Keratinocyte (primary cell): ENCODE results near the gene UBE2V1. TPM values are rescaled to one million over a fixed set of nuclear protein-coding genes. Genes with fewer than 3 reads are reported as not detected.

Experiments
- DNase-seq: peaks from one replicate; pipeline ENCODE4 v3.0.0-alpha.2; 2011; ENCODE audit warnings: low read depth, missing footprints, low spot score
- FAIRE-seq: peaks from 2 replicates; lab custom pipeline; 2011; peaks lifted over from hg19 to GRCh38; lab: Jason Lieb, UNC
- H2AFZ ChIP-seq: 2 replicates; pipeline ENCODE4 v1.6.0; 2012; ENCODE audit warnings: low read length, control low read depth, inconsistent platforms; ENCODE audit not compliant: control insufficient read depth
- H3K27ac ChIP-seq: 2 replicates; pipeline ENCODE4 v1.5.1; 2011; ENCODE audit warnings: low read length; ENCODE audit not compliant: control insufficient read depth, insufficient read depth
- H3K27me3 ChIP-seq: 3 replicates; pipeline ENCODE4 v1.6.0; 2011; ENCODE audit warnings: low read length; ENCODE audit not compliant: control insufficient read depth, insufficient read depth; ENCODE audit errors: extremely low read depth
- H3K36me3 ChIP-seq, 2 experiments: 2 replicates in 1 of 2; 3 replicates in 1 of 2; pipeline ENCODE4 v1.5.1; 2011; ENCODE audit warnings: low read length in 2 of 2, mild to moderate bottlenecking in 1 of 2; ENCODE audit not compliant: control insufficient read depth in 2 of 2, insufficient read depth in 2 of 2; ENCODE audit errors: extremely low read depth in 1 of 2
- H3K4me1 ChIP-seq: 3 replicates; pipeline ENCODE4 v1.5.1; 2011; ENCODE audit warnings: low read length; ENCODE audit not compliant: control insufficient read depth, insufficient read depth; ENCODE audit errors: extremely low read depth
- H3K4me2 ChIP-seq: 3 replicates; pipeline ENCODE4 v1.6.0; 2011; ENCODE audit warnings: low read depth, low read length; ENCODE audit not compliant: control insufficient read depth, insufficient read depth; ENCODE audit errors: extremely low read depth
- H3K4me3 ChIP-seq, 3 experiments: fragments of 200-600 bp in 1 of 3; sonication (generic) in 1 of 3; 2 replicates in 2 of 3; 3 replicates in 1 of 3; pipeline ENCODE4 v1.5.1; 2011 to 2016; ENCODE audit warnings: low read length in 3 of 3, mild to moderate bottlenecking in 3 of 3, control low read depth in 2 of 3, inconsistent platforms in 1 of 3, low read depth in 1 of 3, mixed read lengths in 1 of 3, mixed run types in 1 of 3, moderate library complexity in 1 of 3; ENCODE audit not compliant: control insufficient read depth in 2 of 3, insufficient read depth in 2 of 3; ENCODE audit errors: extremely low read depth in 1 of 3
- H3K79me2 ChIP-seq: 2 replicates; pipeline ENCODE4 v1.6.0; 2012; ENCODE audit warnings: low read length; ENCODE audit not compliant: control insufficient read depth, insufficient read depth
- H3K9ac ChIP-seq: 3 replicates; pipeline ENCODE4 v1.6.0; 2011; ENCODE audit warnings: low read length; ENCODE audit not compliant: control insufficient read depth, insufficient read depth; ENCODE audit errors: extremely low read depth
- H3K9me1 ChIP-seq: 3 replicates; pipeline ENCODE4 v1.6.0; 2011; ENCODE audit warnings: low read length; ENCODE audit not compliant: control insufficient read depth, insufficient read depth; ENCODE audit errors: extremely low read depth
- H3K9me3 ChIP-seq: 2 replicates; pipeline ENCODE4 v1.5.1; 2012; ENCODE audit warnings: low read depth, low read length; ENCODE audit not compliant: control insufficient read depth
- H4K20me1 ChIP-seq: 3 replicates; pipeline ENCODE4 v1.6.0; 2011; ENCODE audit warnings: low read length; ENCODE audit not compliant: control insufficient read depth, insufficient read depth; ENCODE audit errors: extremely low read depth
- CTCF ChIP-seq, 3 experiments: IDR thresholded peaks in 1 of 3; conservative IDR thresholded peaks in 1 of 3; optimal IDR thresholded peaks in 1 of 3; 2 replicates in 2 of 3; 3 replicates in 1 of 3; pipeline versions ENCODE3 to v1.5.1; 2011; ENCODE audit warnings: low read length in 3 of 3, mild to moderate bottlenecking in 3 of 3, moderate library complexity in 2 of 3, control low read depth in 1 of 3, inconsistent platforms in 1 of 3; ENCODE audit not compliant: insufficient read depth in 2 of 3; ENCODE audit errors: extremely low read depth in 1 of 3
- EZH2 ChIP-seq: IDR thresholded peaks from one replicate; pipeline ENCODE4 v1.6.1; 2012; ENCODE audit warnings: inconsistent platforms, mild to moderate bottlenecking, low read length, moderate library complexity
- dilution Hi-C: fragments of 300-500 bp; cut with MboI; formaldehyde crosslinking; loops from one replicate; pipeline ENCODE4 v1.7.0; 2020; ENCODE audit warnings: low sequenced_read_pairs; ENCODE audit not compliant: extremely low pct_ligation_motif_present
- polyA plus RNA-seq, 5 experiments: library from polyadenylated mRNA; depleted of rRNA in 3 of 5; stranded (reverse) in 3 of 5; stranded (forward) in 1 of 5; unstranded in 1 of 5; fragments of >200 nt; gene quantifications; 1 replicate in 1 of 5; 2 replicates in 3 of 5; 3 replicates in 1 of 5; pipeline versions ENCODE4 v1.2.1 to v1.2.3, GENCODE V29; 2011 to 2012; ENCODE audit warnings: missing spikeins in 2 of 5, low read depth in 1 of 5, low replicate concordance in 1 of 5

The UBE2V1 gene
- polyA plus RNA-seq, 1 donor (not counting 4 experiments of a cell fraction or from before 2014, with no cell fraction given) = 117 TPM

- no peak for FAIRE-seq
- dilution Hi-C loops = no loop called here
These were observed 12.3 kb upstream of the UBE2V1 start for GRCh38 chr20:50125279-50125678.

DNA sequence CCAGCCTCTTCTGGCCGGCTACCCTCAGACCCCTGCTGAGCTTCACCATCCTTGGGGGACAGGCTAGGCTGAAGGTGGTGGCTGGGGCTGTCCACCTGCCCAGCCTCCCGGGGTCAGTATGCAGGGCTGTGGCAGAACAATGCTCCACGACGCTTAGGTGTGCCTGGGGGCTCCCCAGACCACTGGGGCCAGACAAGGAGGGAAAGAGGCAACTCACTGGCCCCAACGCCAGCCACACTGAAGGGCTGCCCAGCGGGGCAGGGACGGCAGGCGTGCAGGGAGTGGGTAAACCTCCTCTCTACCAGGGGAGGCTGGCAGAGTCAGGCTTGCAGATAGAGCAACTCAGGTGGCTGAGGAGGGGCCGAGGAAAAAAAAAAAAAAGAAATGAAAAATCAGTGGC, 11.5 kb upstream of the UBE2V1 start:
- Histone ChIP-seq H3K4me2 (no peak overlapping the region), H3K27me3 (no peaks in the 10 kb centered on the region), H3K9me1 (no peaks in the 10 kb centered on the region), H3K79me2 (peaks cover 13% of the 10 kb centered on the region), H3K4me3 (no peak overlapping the region), H3K9me3 (no peaks in the 10 kb centered on the region), H3K27ac (no peak overlapping the region), H4K20me1 (peaks cover 4% of the 10 kb centered on the region), H3K9ac (no peak overlapping the region), H3K4me1 (peaks cover 9% of the 10 kb centered on the region), H3K36me3 (peaks cover 43% of the 10 kb centered on the region in 2 experiments), H2AFZ (no peak overlapping the region)
- FAIRE-seq (no peak), DNase-seq (no peak)
- dilution Hi-C loops = no loop called here
- TF ChIP-seq EZH2 (no peak), CTCF (optimal IDR thresholded peaks at IDR 0.05 in 1 of 3, IDR thresholded peaks at IDR 0.05 in 1 of 3, conservative IDR thresholded peaks at IDR 0.05 in 1 of 3; ENCODE audit: extremely low read depth in 1 of 3, insufficient read depth in 2 of 3, low read length in 3 of 3) (no peak)

More at GRCh38 chr20:50125279-50125678, 12.3 kb upstream of the UBE2V1 start:
- TF ChIP-seq EZH2 = no peak
- TF ChIP-seq CTCF (optimal IDR thresholded peaks at IDR 0.05 in 1 of 3, IDR thresholded peaks at IDR 0.05 in 1 of 3, conservative IDR thresholded peaks at IDR 0.05 in 1 of 3; ENCODE audit: extremely low read depth in 1 of 3, insufficient read depth in 2 of 3, low read length in 3 of 3) = no peak
- Histone ChIP-seq H3K9me3 (no peaks in the 10 kb centered on the region), H3K79me2 (peaks cover 19% of the 10 kb centered on the region), H3K9me1 (no peaks in the 10 kb centered on the region), H4K20me1 (peaks cover 9% of the 10 kb centered on the region), H3K27me3 (no peaks in the 10 kb centered on the region), H3K4me2 (no peak overlapping the region), H3K27ac (no peak overlapping the region), H3K4me3 (no peak overlapping the region), H2AFZ (no peak overlapping the region), H3K9ac (no peak overlapping the region), H3K4me1 (peaks cover 9% of the 10 kb centered on the region), H3K36me3 (peaks cover 49 to 50% of the 10 kb centered on the region in 2 experiments)
- DNase-seq = no peak
